Head of caudate nucleus (tissue), 42 donors: ENCODE data around the gene TMEM120B.
"Not testable (repeated sequence)": the region's sequence is repeated elsewhere in the genome, so short reads cannot be mapped to it uniquely, and the experiment has no call there.

Experiments
- DNase-seq, 42 donors: peaks; one replicate each; pipeline versions ENCODE4 v3.0.0 to v3.0.0-alpha.2; 2020 to 2021; ENCODE audit warnings: mixed read lengths in 7 of 42
- intact Hi-C: fragments of 100-400 bp; cut with DNase I; formaldehyde crosslinking; loops from one replicate; pipeline ENCODE4 v1.15.0; 2022

The TMEM120B gene

GRCh38 chr12:121712461-121713256 lies at the start of gene TMEM120B:
Gene TMEM120B (plus strand): TSS chr12:121712752. CDS start chr12:121712896, 144 bp downstream.
- intact Hi-C loops: no loop called here
- peak; percentile 63 to 95 (median 89) for DNase-seq

- no peak for DNase-seq
- intact Hi-C loops: no loop called here
Observed at GRCh38 chr12:121663610-121663929, 49.0 kb upstream of the TMEM120B start.

- intact Hi-C loops: not testable (repeated sequence)
Observed at GRCh38 chr12:121666829-121667228, 45.7 kb upstream of the TMEM120B start.

GRCh38 chr12:121668750-121669520 lies 43.6 kb upstream of the TMEM120B start:
- DNase-seq: peak in 13 of 42 donors; percentile 14 to 69 (median 36)
- intact Hi-C loops: no loop called here

More at GRCh38 chr12:121666829-121667228, 45.7 kb upstream of the TMEM120B start:
- not testable (repeated sequence) for DNase-seq

GRCh38 chr12:121669521-121669900 lies 43.0 kb upstream of the TMEM120B start, which contains the start of gene MORN3:
Gene MORN3 (minus strand): TSS chr12:121669654. CDS start chr12:121669483, 171 bp downstream.
- intact Hi-C loops: no loop called here
- DNase-seq: no peak

GRCh38 chr12:121673013-121673511 lies 39.5 kb upstream of the TMEM120B start:
- DNase-seq: peak in 2 of 42 donors; percentile 9 to 26
- intact Hi-C loops: loop anchor here (10.0 kb wide), 1 partner anchor 118 kb away; no protein-coding TSS in a partner anchor

- DNase-seq: no peak
- intact Hi-C loops: loop anchor here (10.0 kb wide), 1 partner anchor 121 kb away; no protein-coding TSS in a partner anchor
Observed at GRCh38 chr12:121676190-121676589, 36.4 kb upstream of the TMEM120B start.

- intact Hi-C loops: loop anchor here (10.0 kb wide), 1 partner anchor 124 kb away; no protein-coding TSS in a partner anchor
Observed at GRCh38 chr12:121678305-121678704, 34.2 kb upstream of the TMEM120B start.

GRCh38 chr12:121678716-121679300 lies 33.7 kb upstream of the TMEM120B start:
- DNase-seq: no peak
- intact Hi-C loops: loop anchor here (10.0 kb wide), 1 partner anchor 124 kb away; no protein-coding TSS in a partner anchor

More at GRCh38 chr12:121678305-121678704, 34.2 kb upstream of the TMEM120B start:
- no peak for DNase-seq

- intact Hi-C loops: loop anchor here (5.0 to 10.0 kb wide), 3 partner anchors 52 to 177 kb away; partner anchors contain the start of gene ORAI1
- peak in 4 of 42 donors; percentile 15 to 56 (median 38) for DNase-seq
Observed at GRCh38 chr12:121679661-121680197, 32.8 kb upstream of the TMEM120B start.

- DNase-seq: no peak
- intact Hi-C loops: loop anchor here (5.0 kb wide), 1 partner anchor 107 kb away; the partner anchor contains the start of gene KDM2B
Observed at GRCh38 chr12:121688966-121689365, 23.6 kb upstream of the TMEM120B start.

GRCh38 chr12:121689430-121689829 lies 23.1 kb upstream of the TMEM120B start:
- intact Hi-C loops: loop anchor here (5.0 kb wide), 1 partner anchor 107 kb away; the partner anchor contains the start of gene KDM2B
- no peak for DNase-seq

GRCh38 chr12:121692744-121693143 lies 19.8 kb upstream of the TMEM120B start:
- DNase-seq, intact Hi-C loops: not testable (repeated sequence)

GRCh38 chr12:121693155-121693687 lies 19.3 kb upstream of the TMEM120B start:
- intact Hi-C loops: no loop called here
- DNase-seq: no peak

- intact Hi-C loops: loop anchor here (5.0 kb wide), 2 partner anchors 75 to 95 kb away; partner anchors contain the start of gene RHOF
- DNase-seq: peak in 5 of 42 donors; percentile 36 to 65 (median 52)
Observed at GRCh38 chr12:121697093-121697698, 15.4 kb upstream of the TMEM120B start.

GRCh38 chr12:121697861-121698260 lies 14.7 kb upstream of the TMEM120B start:
- intact Hi-C loops: loop anchor here (5.0 kb wide), 2 partner anchors 74 to 94 kb away; partner anchors contain the start of gene RHOF
- not testable (repeated sequence) for DNase-seq

GRCh38 chr12:121701667-121702277 lies 10.8 kb upstream of the TMEM120B start:
- intact Hi-C loops: no loop called here
- no peak for DNase-seq
